IMR-90 (cell line): ENCODE measurements around the gene AMIGO3. TPM values are rescaled to one million over a fixed set of nuclear protein-coding genes. Genes with fewer than 3 reads are reported as not detected.

Experiments
- ATAC-seq: fragments of 200-7000 bp; cut with Tn5 transposase; 2 replicates; pipeline ENCODE4 v1.9.1; 2020; ENCODE audit warnings: low read depth, mild to moderate bottlenecking, moderate library complexity
- BruUV-seq: library from RNA; stranded (reverse); fragments of 400-500 nt; replicated peaks from 2 replicates; lab custom pipeline; 2021; lab: Mats Ljungman, UMichigan
- CTCF ChIA-PET: fragments of 300-600 bp; formaldehyde crosslinking; extraction: SDS; loops from one replicate; lab custom pipeline; 2021; ENCODE audit warnings: antibody characterized with exemption; lab: Yijun Ruan, JAX
- POLR2A ChIA-PET: fragments of 300-600 bp; sonication (Branson Sonifier 250); formaldehyde crosslinking; loops from one replicate; lab custom pipeline; 2022; ENCODE audit warnings: antibody characterized with exemption; ENCODE audit not compliant: unreplicated experiment; lab: Charles Lee
- DNase-seq: peaks from one replicate; pipeline ENCODE4 v3.0.0; 2013
- H2AFZ ChIP-seq: replicated peaks from 2 replicates; pipeline ENCODE3; 2013; ENCODE audit warnings: low read length, mild to moderate bottlenecking; ENCODE audit not compliant: poor library complexity
- H2AK5ac ChIP-seq: 2 replicates; pipeline ENCODE4 v1.6.1; 2013; ENCODE audit warnings: low read depth, low read length, inconsistent platforms
- H2AK9ac ChIP-seq: replicated peaks from 2 replicates; pipeline ENCODE3; 2013; ENCODE audit warnings: mild to moderate bottlenecking, low read depth, low read length, moderate library complexity; ENCODE audit not compliant: poor library complexity
- H2BK120ac ChIP-seq: 2 replicates; pipeline ENCODE4 v1.6.1; 2013; ENCODE audit warnings: low read depth, low read length, inconsistent platforms
- H2BK15ac ChIP-seq: 3 replicates; pipeline ENCODE4 v1.6.1; 2013; ENCODE audit warnings: low read depth, low read length, inconsistent platforms
- H2BK20ac ChIP-seq: 2 replicates; pipeline ENCODE4 v1.6.1; 2013; ENCODE audit warnings: low read depth, mild to moderate bottlenecking, inconsistent platforms, low read length, moderate library complexity
- H2BK5ac ChIP-seq: 2 replicates; pipeline ENCODE4 v1.6.1; 2013; ENCODE audit warnings: mild to moderate bottlenecking, low read depth, low read length, inconsistent platforms; ENCODE audit not compliant: poor library complexity, severe bottlenecking
- H3K14ac ChIP-seq: replicated peaks from 2 replicates; pipeline ENCODE4 v1.6.1; 2013; ENCODE audit warnings: low read depth, low read length, inconsistent platforms
- H3K18ac ChIP-seq: 2 replicates; pipeline ENCODE4 v1.6.1; 2013; ENCODE audit warnings: low read depth, low read length, control low read depth
- H3K23ac ChIP-seq: 2 replicates; pipeline ENCODE4 v1.6.1; 2013; ENCODE audit warnings: low read depth, low read length, inconsistent platforms
- H3K27ac ChIP-seq: 2 replicates; pipeline ENCODE4 v1.5.1; 2013; ENCODE audit warnings: mild to moderate bottlenecking, control low read depth, low read length; ENCODE audit not compliant: insufficient read depth
- H3K27me3 ChIP-seq: 2 replicates; pipeline ENCODE4 v1.6.1; 2013; ENCODE audit warnings: low read length; ENCODE audit not compliant: control insufficient read depth, insufficient read depth
- H3K36me3 ChIP-seq: 2 replicates; pipeline ENCODE4 v1.6.1; 2013; ENCODE audit warnings: low read length, mixed read lengths; ENCODE audit not compliant: control insufficient read depth, insufficient read depth
- H3K4ac ChIP-seq: 2 replicates; pipeline ENCODE4 v1.6.1; 2013; ENCODE audit warnings: low read depth, low read length, inconsistent platforms
- H3K4me1 ChIP-seq: 2 replicates; pipeline ENCODE4 v1.6.1; 2013; ENCODE audit warnings: low read length, mixed read lengths; ENCODE audit not compliant: control insufficient read depth, insufficient read depth
- H3K4me2 ChIP-seq: 2 replicates; pipeline ENCODE4 v1.6.1; 2013; ENCODE audit warnings: low read depth, mild to moderate bottlenecking, control low read depth, low read length, moderate library complexity
- H3K4me3 ChIP-seq: 2 replicates; pipeline ENCODE4 v1.5.1; 2013; ENCODE audit warnings: low read depth, mild to moderate bottlenecking, control low read depth, low read length, moderate library complexity; ENCODE audit not compliant: insufficient read depth
- H3K56ac ChIP-seq: 2 replicates; pipeline ENCODE4 v1.6.1; 2013; ENCODE audit warnings: low read length, inconsistent platforms; ENCODE audit not compliant: insufficient read depth; ENCODE audit errors: extremely low read depth
- H3K79me1 ChIP-seq, 2 experiments: 2 replicates each; pipeline ENCODE4 v1.6.1; 2013; ENCODE audit warnings: low read length in 2 of 2, inconsistent platforms in 1 of 2, low read depth in 1 of 2
- H3K9ac ChIP-seq: 2 replicates; pipeline ENCODE4 v1.6.1; 2013; ENCODE audit warnings: low read depth, low read length, control low read depth
- H3K9me1 ChIP-seq: 2 replicates; pipeline ENCODE4 v1.6.1; 2013; ENCODE audit warnings: low read length, inconsistent platforms; ENCODE audit not compliant: insufficient read depth
- H3K9me3 ChIP-seq: 2 replicates; pipeline ENCODE4 v1.6.1; 2013; ENCODE audit warnings: low read length; ENCODE audit not compliant: control insufficient read depth, insufficient read depth
- H4K20me1 ChIP-seq: 2 replicates; pipeline ENCODE4 v1.6.1; 2013; ENCODE audit warnings: low read length, inconsistent platforms; ENCODE audit not compliant: insufficient read depth
- H4K5ac ChIP-seq: 2 replicates; pipeline ENCODE4 v1.6.1; 2013; ENCODE audit warnings: mild to moderate bottlenecking, low read depth, low read length, control low read depth
- H4K8ac ChIP-seq, 2 experiments: 2 replicates each; pipeline ENCODE4 v1.6.1; 2013; ENCODE audit warnings: low read depth in 2 of 2, low read length in 2 of 2, control low read depth in 1 of 2, inconsistent platforms in 1 of 2
- H4K91ac ChIP-seq: 2 replicates; pipeline ENCODE4 v1.6.1; 2013; ENCODE audit warnings: low read depth, low read length, inconsistent platforms; ENCODE audit not compliant: insufficient read depth
- CEBPB ChIP-seq: IDR thresholded peaks from 2 replicates; pipeline ENCODE4 v1.6.1; 2012; ENCODE audit warnings: low read depth, low read length, improper control_type of control experiment
- CHD1 ChIP-seq: IDR thresholded peaks from 2 replicates; pipeline ENCODE4 v1.6.1; 2012; ENCODE audit warnings: low read depth, low read length, improper control_type of control experiment
- CTCF ChIP-seq: conservative IDR thresholded peaks from 2 replicates; pipeline ENCODE4 v1.5.1; 2012; ENCODE audit warnings: mild to moderate bottlenecking, low read depth, low read length, improper control_type of control experiment
- FOS ChIP-seq: fragments of 150-350 bp; IDR thresholded peaks from 2 replicates; pipeline ENCODE4 v1.6.1; 2016; ENCODE audit warnings: low read depth, low read length
- MAZ ChIP-seq: IDR thresholded peaks from 2 replicates; pipeline ENCODE4 v1.6.1; 2012; ENCODE audit warnings: low read depth, mild to moderate bottlenecking, low read length, improper control_type of control experiment, moderate library complexity, borderline replicate concordance
- MXI1 ChIP-seq: IDR thresholded peaks from 2 replicates; pipeline ENCODE4 v1.6.1; 2012; ENCODE audit warnings: low read depth, mild to moderate bottlenecking, low read length, moderate library complexity, borderline replicate concordance
- POLR2A ChIP-seq: IDR thresholded peaks from 2 replicates; pipeline ENCODE4 v1.6.1; 2012; ENCODE audit warnings: mild to moderate bottlenecking, low read depth, low read length
- RAD21 ChIP-seq: IDR thresholded peaks from 2 replicates; pipeline ENCODE4 v1.6.1; 2012; ENCODE audit warnings: low read length, improper control_type of control experiment
- RFX5 ChIP-seq: IDR thresholded peaks from 2 replicates; pipeline ENCODE4 v1.8.0; 2012; ENCODE audit warnings: low read depth, mild to moderate bottlenecking, low read length, moderate library complexity
- SMC3 ChIP-seq: fragments of 150-350 bp; IDR thresholded peaks from 2 replicates; pipeline ENCODE4 v1.6.1; 2016; ENCODE audit warnings: low read depth, mild to moderate bottlenecking, antibody characterized with exemption, low read length, moderate library complexity
- USF2 ChIP-seq: fragments of 150-350 bp; IDR thresholded peaks from 2 replicates; pipeline ENCODE4 v1.6.1; 2017; ENCODE audit warnings: mild to moderate bottlenecking, antibody characterized with exemption, low read length, low read depth
- WGBS, 2 experiments: methylation state at CpG; one replicate each; pipeline versions ENCODE4 v1.1.5 to v1.1.7; 2013; ENCODE audit warnings: missing lambda C conversion rate in 2 of 2; ENCODE audit not compliant: insufficient read length in 1 of 2; ENCODE audit errors: extremely low coverage in 2 of 2; 5-methylcytosine and 5-hydroxymethylcytosine counted together
- dilution Hi-C: fragments of 300-500 bp; cut with HindIII; formaldehyde crosslinking; loops from one replicate; pipeline ENCODE4 v1.14.3; 2018; ENCODE audit warnings: low sequenced_read_pairs; ENCODE audit not compliant: unreplicated experiment
- in situ Hi-C: fragments of 300-500 bp; cut with MboI; formaldehyde crosslinking; loops from 3 replicates; pipeline ENCODE4 v1.14.3; 2019; ENCODE audit warnings: low sequenced_read_pairs, inconsistent platforms, mixed read lengths
- intact Hi-C: fragments of 100-400 bp; cut with micrococcal nuclease; formaldehyde crosslinking; loops from 2 replicates; pipeline ENCODE4 v1.10.0; 2022
- polyA plus RNA-seq, 3 experiments: library from polyadenylated mRNA; depleted of rRNA; stranded (reverse); fragments of >200 nt; gene quantifications; 2 replicates each; pipeline ENCODE4 v1.2.3, GENCODE V29; 2012; ENCODE audit warnings: low replicate concordance in 1 of 3
- total RNA-seq: library from RNA; depleted of rRNA; stranded (reverse); fragments of >200 nt; gene quantifications from 2 replicates; pipeline ENCODE4 v1.2.3, GENCODE V29; 2012

Gene AMIGO3
- total and polyA plus RNA-seq, 2 of the 4 experiments (the other 2 are of a cell fraction) = 1.5 TPM; not detected in 1

DNA sequence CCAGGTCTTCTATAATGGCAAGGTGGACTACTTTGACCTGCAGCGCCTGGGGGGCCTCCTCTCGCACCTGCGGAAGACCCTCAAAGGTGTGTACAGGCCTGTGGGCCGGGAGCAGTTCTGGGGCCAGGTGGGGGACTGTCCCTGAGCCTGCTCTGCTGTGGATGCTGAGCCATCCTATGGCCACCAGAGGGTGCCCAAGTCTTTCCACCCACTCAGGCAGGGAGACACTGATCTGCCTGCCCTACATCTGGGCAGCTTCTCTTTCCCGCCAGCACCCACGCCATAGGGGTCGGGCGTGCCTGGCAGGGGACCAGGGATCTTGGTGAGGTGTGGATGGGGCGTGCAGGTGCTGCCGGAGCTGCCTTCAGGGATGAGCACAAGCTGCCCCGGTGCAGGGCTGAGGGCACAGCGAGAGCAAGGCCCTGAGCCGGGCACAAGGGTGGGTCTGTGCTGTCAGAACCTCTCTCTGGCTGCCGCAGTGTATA is 16.0 kb downstream of the AMIGO3 start:
- POLR2A ChIA-PET = no interaction called here
- Histone ChIP-seq H3K9ac (no peak overlapping the region), H2BK20ac (no peak overlapping the region), H4K91ac (no peak overlapping the region), H3K79me1 (no peaks in the 10 kb centered on the region), H3K36me3 (peaks cover 44% of the 10 kb centered on the region), H3K27ac (no peak overlapping the region), H2AK5ac (no peak overlapping the region), H2BK5ac (no peak overlapping the region), H3K27me3 (no peaks in the 10 kb centered on the region), H3K14ac (no peak overlapping the region), H2BK120ac (no peak overlapping the region), H3K9me1 (no peaks in the 10 kb centered on the region), H3K4me2 (no peak overlapping the region), H3K23ac (no peak overlapping the region), H3K4ac (no peak overlapping the region), H2AFZ (peak overlapping the region; percentile 75), H3K18ac (no peak overlapping the region), H4K20me1 (peaks cover 7% of the 10 kb centered on the region; the same call in 1 of the 2 replicates), H3K56ac (no peak overlapping the region), H2BK15ac (no peak overlapping the region), H3K4me1 (no peaks in the 10 kb centered on the region), H4K5ac (no peak overlapping the region), H3K9me3 (no peaks in the 10 kb centered on the region), H3K4me3 (no peak overlapping the region), H2AK9ac (peak overlapping the region; percentile 85), H4K8ac (no peak overlapping the region)
- 79% methylated on average over 2 of the region's 14 CpGs; no CpG with 5 or more reads in 1 of the 2 experiments for WGBS, 2 experiments
- CTCF ChIA-PET = interaction anchor here (0.5 to 2.2 kb wide), 3 partner anchors 99 to 258 kb away, joined by 3 to 11 read pairs (median 3); no protein-coding TSS in a partner anchor
- intact Hi-C loops = loop anchor here (1.0 to 10.0 kb wide), 3 partner anchors 136 to 391 kb away; no protein-coding TSS in a partner anchor
- ATAC-seq (peak; percentile 96), DNase-seq (peak; percentile 62)
- dilution Hi-C loops = no loop called here
- in situ Hi-C loops = loop anchor here (5.0 kb wide), 2 partner anchors 139 to 204 kb away; no protein-coding TSS in a partner anchor
- no TSS peak for BruUV-seq
- TF ChIP-seq CEBPB (no peak), FOS (no peak), CHD1 (no peak), MXI1 (no peak), POLR2A (no peak), RFX5 (no peak), RAD21 (peak; percentile 87), SMC3 (peak; percentile 79), CTCF (peak; percentile 88), MAZ (no peak), USF2 (no peak)
